ENCODE measurements around the gene EEIG1.
A peak's percentile ranks its signal among the peaks of the same experiment; 100 is the strongest.

The EEIG1 gene

GRCh38 chr9:127959841-127960409 is 20.9 kb downstream of the EEIG1 start:
- DNase-seq (ENCODE audit: low spot score) = no peak

GRCh38 chr9:127959398-127959797 is 21.4 kb downstream of the EEIG1 start:
- no peak for DNase-seq (ENCODE audit: low spot score)

- DNase-seq (ENCODE audit: low spot score) = no peak
These were observed 22.1 kb downstream of the EEIG1 start for GRCh38 chr9:127958728-127959127.

GRCh38 chr9:127955294-127956015 is 25.3 kb downstream of the EEIG1 start:
- DNase-seq (ENCODE audit: low spot score) = peak; percentile 78

DNA sequence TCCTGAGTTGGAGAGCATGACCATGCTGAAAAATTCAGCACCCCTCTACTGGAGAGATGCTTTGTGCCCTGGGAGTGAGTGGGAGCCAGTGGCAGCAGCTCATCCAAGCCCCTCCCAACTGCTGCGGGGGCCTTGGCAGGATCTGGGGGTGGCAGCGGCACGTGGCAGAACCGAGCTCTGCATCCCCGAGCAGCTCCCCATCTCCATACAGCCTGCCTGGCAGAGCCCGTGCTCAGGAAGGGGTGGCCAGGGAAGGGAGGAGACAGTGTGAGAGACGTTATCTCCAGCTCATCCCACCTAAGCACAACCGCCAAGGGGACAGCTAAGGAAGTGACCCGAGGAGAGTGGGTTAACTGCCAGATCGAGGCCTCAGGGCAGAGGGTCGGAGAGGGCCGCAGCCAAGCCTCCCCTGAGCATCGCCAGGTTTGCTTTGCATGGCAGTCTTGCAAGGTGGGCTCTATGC is 25.9 kb downstream of the EEIG1 start:
- no peak for DNase-seq (ENCODE audit: low spot score)

DNA sequence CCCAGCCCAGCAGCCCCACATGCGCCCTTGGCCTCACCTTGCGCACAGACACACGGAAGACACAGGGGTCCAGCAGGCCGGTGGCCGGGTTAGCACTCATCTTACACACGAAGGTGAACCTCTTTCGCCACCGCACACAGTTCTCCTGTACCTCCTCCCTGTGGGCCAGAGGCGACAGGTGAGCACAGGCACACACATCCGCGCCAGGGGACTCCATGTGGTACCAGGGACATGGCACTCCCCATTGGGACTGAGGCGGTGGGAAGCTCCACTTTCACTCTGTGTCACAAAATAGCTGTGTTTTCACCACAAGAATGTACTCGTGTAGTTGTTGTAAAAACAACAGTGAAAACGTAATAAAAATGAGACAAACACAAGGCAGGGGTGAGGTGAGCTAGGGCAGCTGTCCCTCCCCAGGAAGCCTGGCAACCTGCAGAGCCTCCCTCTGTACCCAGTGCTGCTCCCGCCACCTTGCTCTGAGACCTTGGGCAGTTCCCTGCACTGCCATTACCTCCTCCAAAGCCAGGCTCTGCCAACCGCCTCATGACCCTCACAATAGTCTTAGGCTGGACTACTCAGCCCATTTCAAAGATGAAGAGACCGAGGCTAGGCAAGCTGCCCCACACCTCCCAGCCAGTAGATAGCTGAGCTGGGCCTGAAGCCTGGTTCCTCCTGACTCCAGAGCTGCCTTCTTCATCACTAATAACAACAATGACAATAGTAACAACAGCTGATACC is 26.9 kb downstream of the EEIG1 start:
- no peak for DNase-seq (ENCODE audit: low spot score)

DNA sequence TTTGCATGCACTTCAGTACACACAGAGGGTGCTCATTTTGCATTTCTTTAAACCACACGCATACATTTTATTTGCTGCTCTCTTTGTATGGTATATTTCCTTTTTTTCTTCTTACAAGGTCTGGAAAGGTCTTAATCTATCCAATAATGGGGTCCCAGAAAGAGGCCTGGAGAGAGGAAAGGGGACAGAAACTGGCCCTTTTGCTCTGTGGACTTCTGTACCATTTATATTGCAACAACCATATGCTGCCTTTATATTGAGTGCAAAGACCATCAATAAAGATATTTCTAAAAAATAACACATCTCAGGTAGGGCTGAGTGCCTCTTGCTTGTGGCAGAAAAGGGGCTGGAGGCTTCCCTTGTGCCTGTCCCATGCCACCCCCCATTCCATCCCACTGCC is 27.6 kb downstream of the EEIG1 start:
- no peak for DNase-seq (ENCODE audit: low spot score)

DNA sequence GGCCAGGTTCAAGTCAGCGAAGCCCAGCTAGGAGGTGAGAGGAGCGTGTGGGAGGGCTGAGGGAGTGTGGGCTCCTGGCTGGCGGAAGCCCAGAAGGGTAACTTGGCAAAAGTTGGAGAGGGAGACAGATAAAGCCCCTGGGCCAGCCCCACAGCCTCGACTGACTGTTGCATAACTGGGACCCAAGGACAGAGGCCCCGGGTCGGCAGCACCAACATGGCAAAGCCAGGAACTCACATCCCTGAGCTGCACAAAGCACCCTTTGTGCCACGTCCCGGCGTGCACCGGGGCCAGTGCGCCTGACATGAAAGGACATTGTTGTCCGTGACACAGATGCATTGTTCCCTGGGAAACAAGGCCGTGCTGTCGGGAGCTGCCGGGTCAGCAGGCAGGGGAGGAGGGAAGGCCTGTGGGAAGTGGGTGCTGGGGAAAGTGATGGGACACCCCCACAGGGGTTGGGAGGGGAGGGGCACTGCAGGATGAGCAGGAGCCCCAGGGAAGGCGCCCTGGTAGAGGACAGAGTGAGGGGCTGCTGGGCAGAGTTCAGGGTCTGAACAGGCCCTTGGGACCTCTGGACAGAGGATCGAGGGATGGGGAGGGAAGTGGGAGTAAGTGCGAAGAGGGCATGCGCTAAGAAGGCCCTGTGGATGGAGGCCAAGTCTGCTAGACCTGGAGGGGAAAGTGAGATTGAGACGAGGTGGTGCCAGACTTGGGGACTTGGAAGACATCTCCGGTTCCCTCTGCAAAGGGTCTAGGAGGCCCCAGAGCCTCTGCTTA is 30.1 kb downstream of the EEIG1 start:
- no peak for DNase-seq (ENCODE audit: low spot score)

- no peak for DNase-seq (ENCODE audit: low spot score)
These were observed 30.8 kb downstream of the EEIG1 start for GRCh38 chr9:127949827-127950512.

DNA sequence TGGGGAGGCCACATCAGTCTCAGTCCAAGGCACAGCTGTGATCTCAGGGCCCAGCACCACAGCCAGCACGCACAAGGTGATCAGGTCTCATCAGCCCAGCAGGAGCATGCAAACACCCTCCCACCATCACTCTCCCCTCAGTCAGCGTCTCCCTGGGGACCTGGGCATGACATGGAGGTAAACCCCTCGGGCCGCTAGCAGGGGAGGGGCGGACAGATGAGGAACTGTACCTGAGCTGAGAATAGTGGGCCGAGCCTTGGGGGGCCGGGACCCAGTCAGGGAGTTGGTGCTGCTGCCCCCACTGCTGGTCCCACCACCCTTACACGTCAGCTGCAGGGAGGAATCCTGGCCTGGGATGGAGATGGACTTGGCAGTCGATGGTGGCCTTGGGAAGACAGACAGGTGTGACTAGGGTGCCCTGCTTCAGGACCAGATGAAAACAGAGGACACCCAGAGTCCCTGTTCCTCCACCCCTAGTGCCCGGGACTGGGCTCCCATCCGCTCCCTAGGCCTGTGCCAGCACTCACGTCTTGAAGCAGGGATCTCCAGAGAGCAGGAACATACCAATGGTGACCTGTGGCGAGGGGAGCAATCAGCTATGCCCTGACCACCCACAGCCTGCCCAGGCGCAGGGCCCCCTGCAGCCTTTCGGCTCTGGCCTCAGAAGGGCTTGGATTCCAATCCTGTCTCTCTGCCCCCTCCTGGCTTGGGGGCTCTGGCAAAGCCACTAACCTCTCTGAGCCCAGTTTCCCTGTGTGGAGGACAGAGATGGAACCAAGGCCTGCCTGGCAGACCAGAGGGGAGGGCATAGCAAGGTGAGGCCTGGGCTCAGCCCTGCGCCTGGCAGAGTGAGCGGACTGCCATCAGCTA is 32.7 kb downstream of the EEIG1 start:
- no peak for DNase-seq (ENCODE audit: low spot score)

DNA sequence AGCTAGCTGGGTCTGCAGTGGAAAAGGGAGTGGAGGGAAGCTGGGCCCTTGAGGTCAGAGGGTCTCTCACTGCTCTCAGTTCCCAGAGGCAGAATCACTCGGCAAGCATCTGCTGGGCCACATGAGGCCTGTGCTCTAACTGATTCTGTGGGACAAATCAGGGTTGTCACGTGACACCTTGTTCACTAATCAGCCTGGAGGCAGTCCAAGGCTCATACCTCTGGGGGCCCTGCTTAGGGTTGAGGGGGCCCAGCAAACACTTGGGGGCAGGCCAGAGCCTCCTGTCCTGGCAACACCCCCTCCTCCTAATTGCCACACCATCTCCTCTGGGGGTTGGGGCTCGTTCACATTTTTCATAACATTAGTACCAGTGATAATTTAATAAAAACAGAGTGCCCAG is 34.1 kb downstream of the EEIG1 start:
- no peak for DNase-seq (ENCODE audit: low spot score)

DNA sequence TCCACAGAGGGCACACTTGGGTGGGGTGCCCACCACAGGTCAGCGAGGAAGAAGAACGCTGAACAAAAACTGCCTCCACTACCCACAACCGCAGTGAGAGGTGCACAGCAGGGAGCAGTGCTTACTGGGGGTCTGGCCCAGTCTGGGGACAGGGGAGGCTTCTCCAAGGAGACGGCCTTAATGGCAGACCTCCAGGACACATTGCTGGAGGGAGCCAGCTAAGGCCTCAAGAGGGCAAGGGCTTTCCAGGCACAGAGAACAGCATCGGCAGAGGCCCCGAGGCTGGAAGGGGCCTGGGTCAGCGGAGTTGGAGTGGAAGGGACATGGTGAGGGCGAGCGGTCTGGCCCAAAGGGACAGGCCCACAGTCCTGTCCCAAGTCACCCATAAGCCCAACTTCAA is 34.8 kb downstream of the EEIG1 start:
- DNase-seq (ENCODE audit: low spot score) = no peak

- no peak for DNase-seq (ENCODE audit: low spot score)
These were observed 35.5 kb downstream of the EEIG1 start for GRCh38 chr9:127945338-127945737.

DNA sequence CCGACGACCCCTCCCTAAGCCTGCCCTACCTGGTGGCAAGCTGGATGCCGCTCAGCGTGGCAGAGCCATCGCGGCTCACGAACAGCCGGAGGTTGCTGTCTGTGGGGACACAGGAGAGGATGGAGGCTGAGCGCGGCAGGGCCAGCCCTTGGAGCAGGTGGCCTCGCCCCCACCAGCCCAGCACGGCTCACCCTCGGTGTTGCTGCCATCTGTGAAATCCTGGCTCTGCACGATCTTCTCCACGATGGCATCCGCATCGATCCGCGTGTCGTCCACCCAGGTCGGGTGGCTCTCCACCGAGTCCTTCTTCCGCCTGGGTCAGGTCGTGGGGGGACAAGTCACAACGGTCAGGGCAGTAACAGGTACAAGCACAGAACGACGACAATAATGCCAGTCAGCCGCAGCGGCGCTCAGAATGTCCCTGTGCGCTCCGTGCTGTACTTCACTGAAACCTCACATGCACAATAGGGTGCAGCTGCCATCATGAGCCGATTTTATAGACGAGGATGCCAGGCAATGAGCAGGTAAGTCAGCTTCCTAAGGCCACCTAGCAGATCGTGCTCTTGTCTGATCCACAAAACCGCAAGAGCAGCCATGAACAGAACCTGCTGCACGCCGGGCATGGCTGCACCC is 36.1 kb downstream of the EEIG1 start:
- no peak for DNase-seq (ENCODE audit: low spot score)

DNA sequence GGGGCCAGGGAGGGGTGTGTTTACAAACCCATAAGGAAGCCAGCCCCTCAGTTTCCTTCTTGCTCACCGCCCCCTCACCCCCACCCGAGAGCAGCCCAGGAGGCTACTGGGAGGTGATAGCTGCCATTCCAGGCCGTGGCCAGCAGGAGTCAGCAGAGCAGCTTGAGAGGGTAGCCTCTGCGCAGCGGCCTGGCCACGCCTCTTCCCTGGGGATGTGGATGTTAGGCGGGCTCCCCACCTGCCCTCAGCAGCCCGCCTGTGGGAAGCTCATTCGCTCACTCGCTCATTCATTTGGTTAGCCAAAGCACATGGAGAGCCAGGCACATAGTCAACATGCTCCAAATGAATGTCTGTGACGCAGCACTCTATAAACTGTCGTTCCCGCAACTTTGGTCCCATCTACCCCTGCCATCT is 37.1 kb downstream of the EEIG1 start:
- peak; percentile 78 for DNase-seq (ENCODE audit: low spot score)

DNA sequence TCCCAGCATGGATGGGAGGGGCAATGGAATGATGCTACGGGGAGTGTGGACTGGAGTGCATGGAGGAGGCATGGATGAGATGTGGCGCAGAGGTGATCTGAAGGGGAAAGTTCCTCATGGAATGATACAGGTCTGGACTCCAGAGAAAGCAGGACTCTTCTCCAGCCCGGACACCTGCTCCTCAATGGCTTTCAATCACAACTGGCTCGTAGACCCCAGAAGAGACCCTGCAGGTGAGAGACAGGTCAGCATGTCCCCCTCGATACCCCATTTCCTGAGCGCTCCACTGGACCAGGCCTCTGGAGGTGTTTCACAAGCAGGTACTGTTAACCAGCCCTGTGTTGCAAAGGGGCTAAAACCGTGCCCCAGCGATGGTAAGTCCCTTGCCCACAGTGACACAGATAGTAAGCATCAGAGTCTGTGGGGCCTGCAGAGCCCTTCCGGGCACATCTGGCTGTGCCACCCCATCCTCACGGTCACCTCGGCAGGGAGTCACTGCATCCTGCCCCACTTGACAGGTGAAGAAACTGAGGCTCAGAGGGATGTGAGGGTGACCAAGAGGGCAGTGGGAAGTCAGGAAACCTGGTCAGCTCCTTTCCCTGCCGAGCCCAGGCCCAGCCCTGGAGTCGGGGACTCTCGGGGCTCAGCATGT is 37.7 kb downstream of the EEIG1 start:
- no peak for DNase-seq (ENCODE audit: low spot score)

DNA sequence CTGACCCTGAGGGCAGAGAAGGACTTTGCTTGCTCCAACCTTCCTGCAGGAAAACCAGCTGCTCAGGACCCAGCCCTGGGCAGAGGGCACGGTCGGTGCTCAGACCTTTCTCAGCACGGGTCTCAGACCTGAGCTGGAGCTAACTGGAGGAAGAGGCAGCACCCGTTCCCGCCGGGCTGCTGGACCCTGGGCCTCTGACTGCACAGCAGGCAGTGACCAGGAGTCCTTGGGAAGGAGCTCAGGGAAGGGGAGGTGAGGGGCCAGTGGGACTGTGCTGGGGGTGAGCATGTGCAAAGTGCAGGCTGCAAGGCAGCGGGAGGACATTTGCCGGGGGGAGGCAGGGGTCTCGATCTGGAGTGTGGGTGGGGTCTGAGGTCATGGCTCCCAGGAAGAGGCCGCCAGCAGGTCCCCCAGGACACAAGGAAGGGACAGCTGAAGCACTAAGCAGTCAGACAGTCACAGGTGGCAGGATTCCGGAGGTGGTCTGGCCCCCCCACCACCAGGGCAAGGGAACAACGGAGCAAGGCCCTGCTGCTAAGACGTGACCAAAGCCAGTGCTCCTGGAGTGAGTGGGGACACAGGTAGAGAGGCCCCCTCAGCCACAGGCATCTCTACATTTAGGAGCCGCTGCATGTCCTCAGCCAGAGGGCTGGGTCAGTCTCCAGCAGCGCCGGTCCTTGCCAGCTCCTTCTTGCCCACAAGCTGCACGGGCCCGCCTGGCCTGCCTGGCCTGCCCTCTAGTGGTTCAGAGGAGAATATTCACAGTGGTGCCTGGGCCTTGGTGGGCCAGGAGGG is 38.4 kb downstream of the EEIG1 start:
- peak; percentile 57 for DNase-seq (ENCODE audit: low spot score)

GRCh38 chr9:127941961-127942215 is 38.9 kb downstream of the EEIG1 start:
- no peak for DNase-seq (ENCODE audit: low spot score)
